ENCODE data around the gene APBA1. TPM values are rescaled to one million over a fixed set of nuclear protein-coding genes. Genes with fewer than 3 reads are reported as not detected.
A peak's percentile ranks its signal among the peaks of the same experiment; 100 is the strongest.

Gene APBA1
- total and polyA plus RNA-seq, 2 of the 8 experiments (the other 6 are each of a cell fraction or from before 2014, with no cell fraction given): 0.36 to 0.60 TPM

DNA sequence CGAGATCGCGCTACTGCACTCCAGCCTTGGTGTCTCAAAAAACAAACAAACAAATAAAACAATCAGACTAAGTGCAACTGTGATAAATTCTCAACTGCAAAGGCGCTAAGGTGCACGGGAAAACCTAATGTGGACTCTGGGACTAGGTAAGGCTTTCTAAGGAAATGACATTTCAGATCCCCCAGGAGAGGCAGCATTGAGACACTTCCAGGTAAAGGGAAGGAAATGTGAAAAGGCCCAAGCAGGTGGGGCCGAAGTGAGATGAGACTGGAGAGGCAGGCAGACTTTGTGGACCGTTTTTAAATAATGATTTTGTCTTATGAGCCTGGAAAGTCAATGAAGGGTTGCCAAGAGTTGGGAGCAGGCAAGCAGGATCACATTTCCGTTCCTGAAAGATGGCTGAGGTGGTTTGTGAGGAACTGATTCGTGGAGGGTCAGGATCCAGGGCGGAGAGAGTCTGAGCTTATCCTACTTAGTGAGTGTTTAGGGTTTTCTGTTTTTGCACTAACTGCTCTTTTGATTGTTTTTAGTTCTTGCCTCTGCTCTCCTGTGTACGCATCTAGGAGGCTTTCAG is 2.0 kb upstream of the APBA1 start:
- H3K4me1 ChIP-seq (replicated peaks in 1 of 4; ENCODE audit: control insufficient read depth in 3 of 4, insufficient read depth in 4 of 4, low read length in 3 of 4): peaks cover 0 to 4% (median under 1%) of the 10 kb centered on the region in 4 experiments; a peak in 1 of 7 replicates
- no peak overlapping the region for H3K4ac ChIP-seq (replicated peaks; ENCODE audit: insufficient read length, low read depth, low read length)
- no peak overlapping the region for H3K14ac ChIP-seq (ENCODE audit: insufficient read length)
- no peak overlapping the region for H3K4me3 ChIP-seq (ENCODE audit: extremely low read depth in 1 of 4, insufficient read depth in 2 of 4, low read depth in 3 of 4, low read length in 4 of 4)
- H2BK20ac ChIP-seq (ENCODE audit: low read length): no peak overlapping the region
- H4K91ac ChIP-seq (replicated peaks; ENCODE audit: insufficient read length, low read length): no peak overlapping the region
- FAIRE-seq (no peak), DNase-seq (ENCODE audit: low read depth in 1 of 2, low spot score in 2 of 2) (no peak)
- H2BK120ac ChIP-seq (replicated peaks; ENCODE audit: low read depth, low read length): no peak overlapping the region
- 81% methylated on average over 11 of the region's 11 CpGs; no CpG with 5 or more reads in 1 of the 2 experiments for WGBS, 2 experiments (ENCODE audit: extremely low coverage in 1 of 2, insufficient coverage in 1 of 2, insufficient read length in 1 of 2, insufficient replicate concordance in 2 of 2, low coverage in 1 of 2, low lambda C conversion rate in 2 of 2, missing lambda C conversion rate in 1 of 2)
- H4K5ac ChIP-seq (ENCODE audit: insufficient read length, low read depth, low read length): no peak overlapping the region
- H3K23ac ChIP-seq (ENCODE audit: insufficient read length): no peak overlapping the region
- ChIA-PET POLR2A (ENCODE audit: partially characterized antibody) (interaction anchor here (1.5 kb wide), 1 partner anchor 84 kb away, joined by 3 read pairs; no protein-coding TSS in a partner anchor), CTCF (ENCODE audit: partially characterized antibody) (interaction anchor here (0.9 to 3.3 kb wide), 24 partner anchors 10 to 439 kb away, joined by 3 to 14 read pairs (median 4); no protein-coding TSS in a partner anchor)
- no peak overlapping the region for H3K27ac ChIP-seq (ENCODE audit: low read depth, low read length)
- H2AFZ ChIP-seq (ENCODE audit: low read length): peak overlapping the region; percentile 21
- no peak overlapping the region for H3K56ac ChIP-seq (replicated peaks; ENCODE audit: insufficient read length, low read depth, low read length)
- no peak overlapping the region for H2AK5ac ChIP-seq (ENCODE audit: low read depth, low read length)
- H2BK15ac ChIP-seq (ENCODE audit: low read length): no peak overlapping the region
- no peak overlapping the region for H4K8ac ChIP-seq (ENCODE audit: extremely low read depth, insufficient read depth, low read length)
- H3K79me1 ChIP-seq (ENCODE audit: low read depth, low read length): no peaks in the 10 kb centered on the region
- no peak overlapping the region for H3K18ac ChIP-seq (ENCODE audit: extremely low read depth, low read length)
- no peak overlapping the region for H2BK12ac ChIP-seq (ENCODE audit: low read depth, low read length)
- TF ChIP-seq CTCF (IDR thresholded peaks at IDR 0.05; ENCODE audit: control extremely low read depth in 1 of 3, insufficient read depth in 1 of 3, low read depth in 1 of 3, low read length in 3 of 3) (peak; percentile 17 to 52 (median 46)), RAD21 (IDR thresholded peaks at IDR 0.05 in 1 of 2, conservative IDR thresholded peaks at IDR 0.05 in 1 of 2; ENCODE audit: low read depth in 2 of 2, low read length in 2 of 2) (peak; percentile 42 to 53), EZH2 (IDR thresholded peaks at IDR 0.05; ENCODE audit: low read depth, low read length, severe bottlenecking) (no peak)
- H3K79me2 ChIP-seq (ENCODE audit: control insufficient read depth in 1 of 2, insufficient read depth in 2 of 2, low read length in 2 of 2): no peaks in the 10 kb centered on the region; a peak in 1 of 4 replicates
- H3K4me2 ChIP-seq (ENCODE audit: insufficient read depth in 1 of 2, low read depth in 2 of 2, low read length in 2 of 2): no peak overlapping the region; a peak in 1 of 4 replicates
- peaks cover 8% of the 10 kb centered on the region; the same call in 1 of the 2 replicates for H3K23me2 ChIP-seq (ENCODE audit: low read depth, low read length)
- no peaks in the 10 kb centered on the region for H3K9me3 ChIP-seq (ENCODE audit: insufficient read depth in 2 of 2, low read depth in 1 of 2, low read length in 1 of 2)
- H3K27me3 ChIP-seq (replicated peaks in 1 of 4; ENCODE audit: control insufficient read depth in 3 of 4, extremely low read depth in 1 of 4, insufficient read depth in 3 of 4, low read length in 3 of 4): peaks cover 6 to 23% (median 16%) of the 10 kb centered on the region in 4 experiments
- H4K20me1 ChIP-seq (replicated peaks in 1 of 2; ENCODE audit: control insufficient read depth in 1 of 2, insufficient read depth in 2 of 2, low read length in 2 of 2): peaks cover 0 to 4% of the 10 kb centered on the region in 2 experiments
- no peak overlapping the region for H3K9ac ChIP-seq (replicated peaks in 1 of 4; ENCODE audit: extremely low read depth in 1 of 4, low read depth in 3 of 4, low read length in 3 of 4)
- H2BK5ac ChIP-seq (ENCODE audit: low read depth, low read length): no peak overlapping the region
- no peaks in the 10 kb centered on the region for H3K36me3 ChIP-seq (ENCODE audit: control insufficient read depth in 2 of 4, insufficient read depth in 4 of 4, low read length in 3 of 4)

Measured in H1 (cell line).